Fibroblast of villous mesenchyme (primary cell): ENCODE results near the gene SLC27A6. TPM values are rescaled to one million over a fixed set of nuclear protein-coding genes. Genes with fewer than 3 reads are reported as not detected.

Experiments used
- DNase-seq: peaks from one replicate; pipeline ENCODE4 v3.0.0-alpha.2; 2010; ENCODE audit warnings: low read depth
- H3K4me3 ChIP-seq: 2 replicates; pipeline ENCODE4 v1.5.1; 2011; ENCODE audit warnings: low read depth, mild to moderate bottlenecking, low read length
- total RNA-seq: library from RNA; depleted of rRNA; stranded (reverse); fragments of >200 nt; gene quantifications from 2 replicates; pipeline ENCODE4 v1.2.3, GENCODE V29; 2012
- TF ChIP-seq, protein P1 (sequence below): IDR thresholded peaks from 2 replicates; pipeline ENCODE4 v1.5.1; 2012; ENCODE audit warnings: low read depth, mild to moderate bottlenecking, low read length; ENCODE audit not compliant: insufficient read depth

The SLC27A6 gene
- total RNA-seq, 1 donor, result under 0.01 TPM

DNA sequence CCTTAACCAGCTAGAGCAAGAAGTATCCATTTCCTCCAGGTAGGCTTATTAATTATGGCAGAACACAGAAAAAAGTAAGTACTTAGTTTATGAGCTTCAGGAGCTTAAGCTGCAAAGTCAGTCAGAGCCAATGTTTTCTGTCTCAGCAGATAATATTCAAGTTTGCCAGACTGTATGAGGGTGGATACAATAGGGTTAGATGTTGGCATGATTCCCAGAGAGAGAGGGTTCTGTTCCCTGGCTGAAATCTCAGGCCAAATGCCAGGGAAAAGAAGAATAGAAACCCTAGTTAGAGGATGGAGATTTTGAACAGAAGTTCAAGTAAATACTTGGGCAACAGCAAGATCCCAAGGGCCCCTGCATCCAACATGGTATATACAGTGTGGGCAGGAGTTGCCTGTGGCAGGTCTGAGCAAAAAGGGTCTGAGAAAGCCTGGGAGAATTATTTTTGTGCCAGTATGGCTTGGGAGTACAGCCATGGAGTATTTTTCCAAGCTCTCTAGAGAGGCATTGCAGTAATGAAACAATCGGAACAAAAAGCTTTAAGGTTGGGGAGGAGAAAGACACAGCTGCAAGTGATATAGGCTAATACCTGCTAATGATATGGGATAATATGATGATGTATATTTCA lies 98.3 kb downstream of the SLC27A6 start:
- no peak overlapping the region for H3K4me3 ChIP-seq
- TF ChIP-seq, protein P1, sequence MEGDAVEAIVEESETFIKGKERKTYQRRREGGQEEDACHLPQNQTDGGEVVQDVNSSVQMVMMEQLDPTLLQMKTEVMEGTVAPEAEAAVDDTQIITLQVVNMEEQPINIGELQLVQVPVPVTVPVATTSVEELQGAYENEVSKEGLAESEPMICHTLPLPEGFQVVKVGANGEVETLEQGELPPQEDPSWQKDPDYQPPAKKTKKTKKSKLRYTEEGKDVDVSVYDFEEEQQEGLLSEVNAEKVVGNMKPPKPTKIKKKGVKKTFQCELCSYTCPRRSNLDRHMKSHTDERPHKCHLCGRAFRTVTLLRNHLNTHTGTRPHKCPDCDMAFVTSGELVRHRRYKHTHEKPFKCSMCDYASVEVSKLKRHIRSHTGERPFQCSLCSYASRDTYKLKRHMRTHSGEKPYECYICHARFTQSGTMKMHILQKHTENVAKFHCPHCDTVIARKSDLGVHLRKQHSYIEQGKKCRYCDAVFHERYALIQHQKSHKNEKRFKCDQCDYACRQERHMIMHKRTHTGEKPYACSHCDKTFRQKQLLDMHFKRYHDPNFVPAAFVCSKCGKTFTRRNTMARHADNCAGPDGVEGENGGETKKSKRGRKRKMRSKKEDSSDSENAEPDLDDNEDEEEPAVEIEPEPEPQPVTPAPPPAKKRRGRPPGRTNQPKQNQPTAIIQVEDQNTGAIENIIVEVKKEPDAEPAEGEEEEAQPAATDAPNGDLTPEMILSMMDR, result no peak
- no peak for DNase-seq

DNA sequence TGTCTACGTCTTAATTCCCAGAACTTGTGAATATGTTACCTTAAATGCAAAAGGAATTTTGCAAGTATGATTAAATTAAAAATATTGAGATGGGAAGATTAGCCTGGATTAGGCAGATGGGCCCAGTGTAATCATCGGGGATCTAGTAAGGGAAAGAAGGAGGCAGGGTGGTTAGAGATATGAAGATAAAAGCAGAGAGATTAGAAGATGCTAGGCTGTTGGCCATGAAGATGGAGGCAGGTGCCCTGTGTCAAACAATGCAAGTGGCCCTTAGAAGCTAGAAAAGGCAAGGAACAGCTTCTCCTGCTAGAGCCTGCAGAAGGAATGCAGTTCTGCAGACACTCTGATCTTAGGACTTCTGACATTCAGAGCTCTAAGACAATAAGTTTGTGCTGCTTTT lies 100.4 kb downstream of the SLC27A6 start:
- DNase-seq, result no peak
- no peak overlapping the region for H3K4me3 ChIP-seq
- TF ChIP-seq, protein P1, result no peak

DNA sequence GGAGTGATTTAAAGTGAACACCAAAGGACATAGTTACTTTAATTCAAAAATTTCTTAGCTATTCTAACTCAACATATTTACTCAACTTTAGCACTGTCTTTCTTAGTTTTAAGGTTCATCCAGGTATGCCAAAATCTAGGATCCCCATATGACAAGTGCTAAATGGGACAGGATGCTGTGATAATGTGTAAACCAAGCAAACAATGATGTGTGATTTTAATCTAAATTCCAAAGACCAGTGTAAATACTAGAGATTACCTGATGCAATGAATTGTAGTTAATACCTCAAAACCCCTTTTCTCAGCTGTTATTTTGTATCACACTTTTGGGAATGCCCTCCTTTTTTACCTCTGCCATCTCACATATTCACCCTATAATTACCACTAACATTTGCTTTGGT lies 102.5 kb downstream of the SLC27A6 start:
- TF ChIP-seq, protein P1, result no peak
- H3K4me3 ChIP-seq, result no peak overlapping the region
- DNase-seq, result no peak

DNA sequence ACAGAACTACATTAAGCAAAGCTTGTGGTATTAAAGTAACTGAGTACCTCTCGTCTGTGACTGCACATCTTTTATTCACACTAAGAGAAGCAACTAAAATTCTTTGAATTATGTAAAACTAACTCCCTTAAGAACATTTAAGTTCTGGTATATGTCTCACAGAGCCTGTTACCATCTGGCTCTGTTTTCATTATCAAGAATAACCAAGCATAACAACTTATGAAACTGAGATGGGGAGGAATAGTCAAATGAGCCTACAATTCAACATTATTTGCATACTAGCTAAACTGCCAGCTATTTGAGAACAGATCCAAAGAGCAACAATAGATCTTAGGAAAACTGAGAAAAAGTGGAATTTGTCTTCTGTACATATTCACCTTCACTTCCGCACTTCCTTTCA lies 104.0 kb downstream of the SLC27A6 start:
- no peak for DNase-seq
- no peak overlapping the region for H3K4me3 ChIP-seq
- TF ChIP-seq, protein P1, result no peak

DNA sequence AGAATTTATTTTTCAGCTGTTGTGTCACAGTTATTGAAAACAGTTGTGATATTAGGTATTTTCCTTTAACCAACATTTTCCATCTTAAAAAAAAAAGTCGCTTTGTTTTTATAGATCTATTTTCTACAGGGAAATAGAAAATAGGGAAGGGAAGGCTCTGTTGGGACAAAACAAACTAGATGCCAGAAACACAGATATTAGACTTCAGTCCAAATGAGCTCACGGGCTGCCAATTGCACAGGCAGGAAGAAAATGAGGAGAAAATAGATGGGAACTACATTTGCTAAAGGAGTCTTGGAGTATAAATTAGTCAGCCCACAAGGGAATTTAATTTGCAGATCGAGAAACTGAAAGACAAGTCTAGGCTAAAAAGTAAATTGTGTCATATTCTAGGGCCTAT lies 107.8 kb downstream of the SLC27A6 start:
- H3K4me3 ChIP-seq, result no peak overlapping the region
- TF ChIP-seq, protein P1, result no peak
- no peak for DNase-seq

DNA sequence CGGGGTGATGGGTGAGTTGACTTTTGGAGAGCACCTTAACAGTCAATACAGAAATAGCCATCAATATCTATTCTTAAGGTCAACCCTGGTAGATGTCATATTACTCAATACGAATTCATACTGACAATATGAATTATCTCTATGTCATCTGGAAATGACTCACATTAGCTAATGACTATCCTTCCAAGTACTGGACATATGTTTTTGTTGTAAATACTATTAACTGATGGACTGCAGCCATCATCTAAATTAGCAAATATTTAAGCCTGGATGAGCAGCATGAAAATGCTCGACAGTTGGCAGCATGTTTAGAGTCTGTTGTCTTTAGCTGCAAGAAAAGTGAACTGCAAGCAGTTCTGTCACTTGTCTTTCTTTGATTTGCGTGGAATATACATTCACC lies 109.6 kb downstream of the SLC27A6 start:
- no peak for DNase-seq
- no peak overlapping the region for H3K4me3 ChIP-seq
- TF ChIP-seq, protein P1, result no peak

DNA sequence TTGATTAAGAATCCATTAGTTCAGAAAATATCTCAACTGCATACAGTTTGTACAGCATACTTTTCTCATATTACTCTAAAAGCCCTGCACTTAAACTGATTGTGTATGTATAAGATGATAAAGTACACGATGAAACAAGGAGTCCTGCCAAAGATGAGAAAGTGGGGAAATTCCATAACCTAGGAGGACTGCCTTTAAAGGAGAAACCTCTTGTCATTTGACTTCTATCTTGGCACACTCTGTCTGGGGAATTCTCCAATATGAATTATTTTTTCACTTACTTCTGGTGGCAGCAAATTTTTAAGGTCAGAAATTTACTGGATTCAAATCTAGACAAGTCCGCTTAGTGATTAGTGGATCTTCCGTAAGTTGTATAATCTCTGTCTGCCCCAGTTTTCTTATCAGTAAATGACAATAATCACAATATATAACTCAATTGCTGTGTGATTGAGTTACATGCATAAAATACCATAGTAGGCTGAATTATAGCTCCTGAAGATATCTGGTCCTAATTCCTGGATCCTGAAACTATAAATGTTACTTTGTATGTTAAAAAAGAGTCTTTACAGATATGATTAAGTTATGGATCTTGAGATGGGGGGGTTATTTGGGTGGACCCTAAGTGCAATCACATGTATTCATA lies 112.3 kb downstream of the SLC27A6 start:
- H3K4me3 ChIP-seq, result no peak overlapping the region

More for the DNA sequence above, 112.3 kb downstream of the SLC27A6 start:
- TF ChIP-seq, protein P1, result no peak
- no peak for DNase-seq
